HEK293 (cell line): ENCODE measurements around the gene NRTN.

Experiments used
- ATF2 ChIP-seq: fragments of 450-650 bp; formaldehyde crosslinking; IDR thresholded peaks from 2 replicates; pipeline ENCODE4 v1.5.1; 2016; ENCODE audit warnings: missing biosample characterization, missing genetic modification characterization, low read depth
- MEIS1 ChIP-seq: sonication (generic); formaldehyde crosslinking; IDR thresholded peaks from 2 replicates; pipeline ENCODE4 v1.8.1; 2022; ENCODE audit warnings: missing genetic modification reagents, mild to moderate bottlenecking, borderline replicate concordance
- SETDB1 ChIP-seq: IDR thresholded peaks from one replicate; pipeline ENCODE4 v1.6.1; 2017; ENCODE audit warnings: mild to moderate bottlenecking, low read length, moderate library complexity, mixed read lengths; ENCODE audit not compliant: insufficient read length
- YY1 ChIP-seq: fragments of 450-650 bp; formaldehyde crosslinking; IDR thresholded peaks from 2 replicates; pipeline ENCODE4 v1.5.1; 2018; ENCODE audit warnings: missing biosample characterization, missing genetic modification characterization
- ZBTB26 ChIP-seq: fragments of 450-650 bp; formaldehyde crosslinking; optimal IDR thresholded peaks from 2 replicates; pipeline ENCODE3; 2016; ENCODE audit warnings: missing biosample characterization, mild to moderate bottlenecking, missing genetic modification characterization
- ZNF132 ChIP-seq: fragments of 450-650 bp; formaldehyde crosslinking; IDR thresholded peaks from 2 replicates; pipeline ENCODE4 v1.5.1; 2017; ENCODE audit warnings: missing biosample characterization, missing genetic modification characterization, borderline replicate concordance
- ZNF146 ChIP-seq: fragments of 450-650 bp; formaldehyde crosslinking; IDR thresholded peaks from 2 replicates; pipeline ENCODE4 v1.5.1; 2016; ENCODE audit warnings: missing biosample characterization, missing genetic modification characterization
- ZNF184 ChIP-seq: fragments of 450-650 bp; IDR thresholded peaks from 2 replicates; pipeline ENCODE4 v1.5.1; 2018; ENCODE audit warnings: missing biosample characterization, mild to moderate bottlenecking, missing genetic modification characterization
- ZNF239 ChIP-seq: fragments of 450-650 bp; formaldehyde crosslinking; IDR thresholded peaks from 2 replicates; pipeline ENCODE4 v1.5.1; 2016; ENCODE audit warnings: missing biosample characterization, missing genetic modification characterization
- ZNF324 ChIP-seq: fragments of 450-650 bp; formaldehyde crosslinking; IDR thresholded peaks from 2 replicates; pipeline ENCODE4 v1.5.1; 2016; ENCODE audit warnings: missing biosample characterization, missing genetic modification characterization
- ZNF571 ChIP-seq: fragments of 450-650 bp; formaldehyde crosslinking; IDR thresholded peaks from 2 replicates; pipeline ENCODE4 v1.5.0; 2017; ENCODE audit warnings: missing biosample characterization, missing genetic modification characterization
- ZNF776 ChIP-seq: fragments of 450-650 bp; formaldehyde crosslinking; IDR thresholded peaks from 2 replicates; pipeline ENCODE4 v1.5.0; 2017; ENCODE audit warnings: missing biosample characterization, missing genetic modification characterization, borderline replicate concordance
- ZNF785 ChIP-seq: fragments of 450-650 bp; formaldehyde crosslinking; IDR thresholded peaks from 2 replicates; pipeline ENCODE4 v1.5.1; 2016; ENCODE audit warnings: missing biosample characterization, missing genetic modification characterization
- TF ChIP-seq, protein P1 (sequence below): fragments of 450-650 bp; formaldehyde crosslinking; IDR thresholded peaks from 2 replicates; pipeline ENCODE4 v1.5.1; 2016; ENCODE audit warnings: missing biosample characterization, missing genetic modification characterization

DNA sequence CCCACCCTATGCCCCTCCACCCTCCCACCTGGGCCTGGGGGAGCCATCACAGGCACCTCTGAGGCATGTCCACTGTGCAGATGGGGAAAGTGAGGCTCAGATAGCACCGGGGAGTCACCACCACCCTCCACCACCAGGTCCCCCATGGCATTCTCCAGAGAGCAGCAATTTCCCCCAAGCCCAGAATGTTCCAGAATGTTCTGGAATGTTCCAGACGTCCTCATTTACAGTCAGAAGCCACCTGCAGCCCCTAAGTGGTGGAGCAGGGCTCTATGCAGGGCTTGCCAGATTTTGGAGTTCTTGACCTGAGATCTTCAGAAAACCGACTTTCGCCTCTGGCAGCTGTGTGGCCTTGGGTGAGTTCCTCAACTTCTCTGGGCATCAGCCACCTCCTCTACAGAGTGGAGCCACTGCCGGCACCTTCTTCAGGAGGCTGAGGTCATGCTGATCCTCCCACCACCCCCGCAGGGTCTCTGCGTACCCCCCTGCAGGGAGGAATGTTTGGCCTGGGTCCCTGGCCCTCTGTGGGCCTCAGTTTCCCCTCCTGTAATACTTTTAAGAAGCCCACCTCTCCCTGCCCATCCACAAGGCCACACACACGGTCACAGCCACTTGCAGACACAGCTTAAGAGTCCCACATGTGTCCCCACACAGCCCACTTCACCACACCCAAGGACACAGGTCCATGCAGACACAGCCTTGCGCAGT is 59.3 kb downstream of the NRTN start:
- TF ChIP-seq ZNF571 (tag by site-specific recombination), result no peak
- no peak for TF ChIP-seq SETDB1
- no peak for TF ChIP-seq MEIS1 (CRISPR knock-in tag)
- TF ChIP-seq, protein P1, sequence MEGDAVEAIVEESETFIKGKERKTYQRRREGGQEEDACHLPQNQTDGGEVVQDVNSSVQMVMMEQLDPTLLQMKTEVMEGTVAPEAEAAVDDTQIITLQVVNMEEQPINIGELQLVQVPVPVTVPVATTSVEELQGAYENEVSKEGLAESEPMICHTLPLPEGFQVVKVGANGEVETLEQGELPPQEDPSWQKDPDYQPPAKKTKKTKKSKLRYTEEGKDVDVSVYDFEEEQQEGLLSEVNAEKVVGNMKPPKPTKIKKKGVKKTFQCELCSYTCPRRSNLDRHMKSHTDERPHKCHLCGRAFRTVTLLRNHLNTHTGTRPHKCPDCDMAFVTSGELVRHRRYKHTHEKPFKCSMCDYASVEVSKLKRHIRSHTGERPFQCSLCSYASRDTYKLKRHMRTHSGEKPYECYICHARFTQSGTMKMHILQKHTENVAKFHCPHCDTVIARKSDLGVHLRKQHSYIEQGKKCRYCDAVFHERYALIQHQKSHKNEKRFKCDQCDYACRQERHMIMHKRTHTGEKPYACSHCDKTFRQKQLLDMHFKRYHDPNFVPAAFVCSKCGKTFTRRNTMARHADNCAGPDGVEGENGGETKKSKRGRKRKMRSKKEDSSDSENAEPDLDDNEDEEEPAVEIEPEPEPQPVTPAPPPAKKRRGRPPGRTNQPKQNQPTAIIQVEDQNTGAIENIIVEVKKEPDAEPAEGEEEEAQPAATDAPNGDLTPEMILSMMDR (tag by site-specific recombination), result no peak
- no peak for TF ChIP-seq ZNF785 (tag by site-specific recombination)
- TF ChIP-seq ZNF239 (tag by site-specific recombination), result no peak
- TF ChIP-seq YY1 (tag by site-specific recombination), result no peak
- TF ChIP-seq ZNF776, result no peak
- no peak for TF ChIP-seq ZNF324 (tag by site-specific recombination)
- no peak for TF ChIP-seq ZNF184 (tag by site-specific recombination)
- TF ChIP-seq ZNF132 (tag by site-specific recombination), result no peak
- TF ChIP-seq ZNF146 (tag by site-specific recombination), result no peak
- TF ChIP-seq ATF2 (tag by site-specific recombination), result no peak
- TF ChIP-seq ZBTB26 (tag by site-specific recombination), result no peak
